Vagina (tissue), 2 donors: ENCODE data around the gene ARFGEF3. TPM values are rescaled to one million over a fixed set of nuclear protein-coding genes. Genes with fewer than 3 reads are reported as not detected.

Source experiments
- DNase-seq, 2 donors: peaks; one replicate each; pipeline ENCODE4 v3.0.0-alpha.2; 2017; ENCODE audit errors: extremely low spot score in 2 of 2
- H3K27ac ChIP-seq: fragments of 200-600 bp; sonication (generic); one replicate; pipeline ENCODE4 v1.5.1; 2019
- H3K27me3 ChIP-seq: fragments of 200-600 bp; sonication (generic); one replicate; pipeline ENCODE4 v1.5.1; 2019
- H3K36me3 ChIP-seq, 2 donors: fragments of 200-600 bp; sonication (generic); one replicate each; pipeline ENCODE4 v1.5.1; 2017 to 2019
- H3K4me1 ChIP-seq: fragments of 200-600 bp; sonication (generic); one replicate; pipeline ENCODE4 v1.5.1; 2019
- H3K4me3 ChIP-seq, 2 donors: fragments of 200-600 bp; sonication (generic); 1 replicate in 1 of 2; 2 replicates in 1 of 2; pipeline ENCODE4 v1.5.1; 2016 to 2019
- H3K9me3 ChIP-seq: fragments of 200-600 bp; sonication (generic); one replicate; pipeline ENCODE4 v1.5.1; 2019
- POLR2A ChIP-seq, 2 donors: fragments of 450-650 bp; IDR thresholded peaks; one replicate each; pipeline ENCODE4 v1.6.1; 2017; ENCODE audit warnings: antibody characterized with exemption in 2 of 2, mild to moderate bottlenecking in 2 of 2, moderate library complexity in 2 of 2
- POLR2AphosphoS5 ChIP-seq, 2 donors: sonication (generic); formaldehyde crosslinking; IDR thresholded peaks; one replicate each; pipeline ENCODE4 v1.9.0; 2017; ENCODE audit warnings: antibody characterized with exemption in 2 of 2, mild to moderate bottlenecking in 2 of 2, low read depth in 1 of 2; ENCODE audit not compliant: insufficient read depth in 1 of 2
- intact Hi-C: fragments of 100-400 bp; cut with DNase I; formaldehyde crosslinking; loops from one replicate; pipeline ENCODE4 v1.15.1; 2023
- total RNA-seq: library from RNA; depleted of rRNA; stranded (reverse); fragments of >200 nt; gene quantifications from one replicate; pipeline ENCODE4 v1.2.3, GENCODE V29; 2016
- TF ChIP-seq, protein P1 (sequence below), 3 experiments: fragments of 450-650 bp in 2 of 3; fragments of 200-600 bp in 1 of 3; sonication (generic) in 1 of 3; IDR thresholded peaks; one replicate each; pipeline ENCODE4 v1.5.1; 2017 to 2019; ENCODE audit warnings: antibody characterized with exemption in 3 of 3, mild to moderate bottlenecking in 2 of 3, moderate library complexity in 2 of 3

The ARFGEF3 gene
- total RNA-seq, 1 donor from 2014 or later = 2.2 TPM

DNA sequence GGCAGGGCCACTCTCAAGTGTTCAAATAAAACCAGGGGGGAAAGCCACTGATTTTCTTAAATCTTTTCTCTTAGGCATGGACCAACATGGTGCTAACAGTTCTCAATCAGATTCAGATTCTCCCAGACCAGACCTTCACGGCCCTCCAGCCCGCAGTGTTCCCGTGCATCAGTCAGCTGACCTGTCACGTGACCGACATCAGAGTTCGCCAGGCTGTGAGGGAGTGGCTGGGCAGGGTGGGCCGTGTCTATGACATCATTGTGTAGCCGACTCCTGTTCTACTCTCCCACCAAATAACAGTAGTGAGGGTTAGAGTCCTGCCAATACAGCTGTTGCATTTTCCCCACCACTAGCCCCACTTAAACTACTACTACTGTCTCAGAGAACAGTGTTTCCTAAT is 174.5 kb downstream of the ARFGEF3 start:
- no peaks in the 10 kb centered on the region for H3K9me3 ChIP-seq

DNA sequence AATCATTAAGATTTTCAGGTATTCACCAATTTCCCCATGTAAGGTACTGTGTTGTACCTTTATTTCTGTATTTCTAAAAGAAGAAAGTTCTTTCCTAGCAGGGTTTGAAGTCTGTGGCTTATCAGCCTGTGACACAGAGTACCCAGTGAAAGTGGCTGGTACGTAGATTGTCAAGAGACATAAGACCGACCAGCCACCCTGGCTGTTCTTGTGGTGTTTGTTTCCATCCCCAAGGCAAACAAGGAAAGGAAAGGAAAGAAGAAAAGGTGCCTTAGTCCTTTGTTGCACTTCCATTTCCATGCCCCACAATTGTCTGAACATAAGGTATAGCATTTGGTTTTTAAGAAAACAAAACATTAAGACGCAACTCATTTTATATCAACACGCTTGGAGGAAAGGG is 175.3 kb downstream of the ARFGEF3 start:
- DNase-seq = no peak
- Histone ChIP-seq H3K4me1 (no peaks in the 10 kb centered on the region), H3K27ac (no peak overlapping the region), H3K4me3 (no peak overlapping the region), H3K36me3 (no peaks in the 10 kb centered on the region), H3K27me3 (no peaks in the 10 kb centered on the region), H3K9me3 (no peaks in the 10 kb centered on the region)
- TF ChIP-seq POLR2A (IDR thresholded peaks at IDR 0.05) (no peak), POLR2AphosphoS5 (IDR thresholded peaks at IDR 0.05; ENCODE audit: insufficient read depth in 1 of 2, low read depth in 1 of 2) (no peak)
- TF ChIP-seq, protein P1, sequence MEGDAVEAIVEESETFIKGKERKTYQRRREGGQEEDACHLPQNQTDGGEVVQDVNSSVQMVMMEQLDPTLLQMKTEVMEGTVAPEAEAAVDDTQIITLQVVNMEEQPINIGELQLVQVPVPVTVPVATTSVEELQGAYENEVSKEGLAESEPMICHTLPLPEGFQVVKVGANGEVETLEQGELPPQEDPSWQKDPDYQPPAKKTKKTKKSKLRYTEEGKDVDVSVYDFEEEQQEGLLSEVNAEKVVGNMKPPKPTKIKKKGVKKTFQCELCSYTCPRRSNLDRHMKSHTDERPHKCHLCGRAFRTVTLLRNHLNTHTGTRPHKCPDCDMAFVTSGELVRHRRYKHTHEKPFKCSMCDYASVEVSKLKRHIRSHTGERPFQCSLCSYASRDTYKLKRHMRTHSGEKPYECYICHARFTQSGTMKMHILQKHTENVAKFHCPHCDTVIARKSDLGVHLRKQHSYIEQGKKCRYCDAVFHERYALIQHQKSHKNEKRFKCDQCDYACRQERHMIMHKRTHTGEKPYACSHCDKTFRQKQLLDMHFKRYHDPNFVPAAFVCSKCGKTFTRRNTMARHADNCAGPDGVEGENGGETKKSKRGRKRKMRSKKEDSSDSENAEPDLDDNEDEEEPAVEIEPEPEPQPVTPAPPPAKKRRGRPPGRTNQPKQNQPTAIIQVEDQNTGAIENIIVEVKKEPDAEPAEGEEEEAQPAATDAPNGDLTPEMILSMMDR (IDR thresholded peaks at IDR 0.05) = no peak
- intact Hi-C loops = no loop called here

More for the DNA sequence above, 174.5 kb downstream of the ARFGEF3 start:
- TF ChIP-seq POLR2A (IDR thresholded peaks at IDR 0.05) = no peak
- TF ChIP-seq POLR2AphosphoS5 (IDR thresholded peaks at IDR 0.05; ENCODE audit: insufficient read depth in 1 of 2, low read depth in 1 of 2) = no peak
- TF ChIP-seq, protein P1 (IDR thresholded peaks at IDR 0.05) = no peak
- intact Hi-C loops = no loop called here
- H3K27me3 ChIP-seq = no peaks in the 10 kb centered on the region
- H3K4me1 ChIP-seq = no peaks in the 10 kb centered on the region
- no peaks in the 10 kb centered on the region for H3K36me3 ChIP-seq
- no peak overlapping the region for H3K27ac ChIP-seq
- no peak for DNase-seq
- no peak overlapping the region for H3K4me3 ChIP-seq

DNA sequence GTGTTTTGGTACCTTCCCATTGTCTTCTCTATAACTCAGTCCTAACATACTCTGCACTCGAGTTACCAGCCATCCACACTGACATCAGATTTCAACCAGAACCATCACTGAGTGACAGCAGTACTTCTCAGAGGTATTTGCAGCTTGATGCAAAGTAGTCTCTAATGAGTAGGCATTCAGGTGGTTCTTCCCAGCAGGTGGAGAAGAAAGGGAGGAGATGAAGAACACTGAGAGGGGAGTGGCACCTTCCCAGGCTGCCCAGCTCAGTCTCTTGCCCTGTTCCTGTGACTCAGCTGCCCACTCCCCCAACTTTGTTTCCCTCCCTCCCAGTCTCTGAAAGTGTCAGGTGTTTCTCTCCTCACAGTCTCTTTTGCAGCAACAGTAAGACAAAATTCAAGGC is 177.3 kb downstream of the ARFGEF3 start:
- intact Hi-C loops = no loop called here
- no peak overlapping the region for H3K27ac ChIP-seq
- H3K4me3 ChIP-seq = no peak overlapping the region
- DNase-seq = no peak
- H3K9me3 ChIP-seq = no peaks in the 10 kb centered on the region
- no peaks in the 10 kb centered on the region for H3K36me3 ChIP-seq
- H3K27me3 ChIP-seq = no peaks in the 10 kb centered on the region
- TF ChIP-seq POLR2A (IDR thresholded peaks at IDR 0.05) (no peak), POLR2AphosphoS5 (IDR thresholded peaks at IDR 0.05; ENCODE audit: insufficient read depth in 1 of 2, low read depth in 1 of 2) (no peak)
- TF ChIP-seq, protein P1 (IDR thresholded peaks at IDR 0.05) = no peak
- no peaks in the 10 kb centered on the region for H3K4me1 ChIP-seq

DNA sequence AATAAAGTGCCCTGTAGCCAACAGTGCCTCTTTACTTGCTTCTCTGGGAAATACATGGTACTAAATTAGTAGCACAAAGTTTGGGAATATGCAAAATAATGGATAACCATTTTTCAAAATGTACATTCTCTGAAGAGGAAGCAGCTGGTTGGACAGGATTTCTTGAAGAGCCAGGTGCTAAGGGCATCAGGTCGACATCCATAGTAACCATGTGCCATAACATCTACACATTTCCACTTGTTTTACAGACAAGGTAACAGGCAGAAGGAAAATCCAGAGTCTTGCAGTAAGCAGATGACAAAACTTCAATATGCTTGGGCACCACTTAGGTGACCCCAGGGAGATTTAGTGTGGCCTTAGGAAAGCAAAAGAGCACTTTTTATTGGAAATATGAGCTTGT is 179.4 kb downstream of the ARFGEF3 start:
- no peak for DNase-seq
- TF ChIP-seq POLR2A (IDR thresholded peaks at IDR 0.05) = no peak
- TF ChIP-seq, protein P1 (IDR thresholded peaks at IDR 0.05) = no peak
- TF ChIP-seq POLR2AphosphoS5 (IDR thresholded peaks at IDR 0.05; ENCODE audit: insufficient read depth in 1 of 2, low read depth in 1 of 2) = no peak
- no peak overlapping the region for H3K27ac ChIP-seq
- no peaks in the 10 kb centered on the region for H3K36me3 ChIP-seq
- no peaks in the 10 kb centered on the region for H3K27me3 ChIP-seq
- H3K9me3 ChIP-seq = no peaks in the 10 kb centered on the region
- H3K4me3 ChIP-seq = no peak overlapping the region
- H3K4me1 ChIP-seq = no peaks in the 10 kb centered on the region
- intact Hi-C loops = no loop called here

DNA sequence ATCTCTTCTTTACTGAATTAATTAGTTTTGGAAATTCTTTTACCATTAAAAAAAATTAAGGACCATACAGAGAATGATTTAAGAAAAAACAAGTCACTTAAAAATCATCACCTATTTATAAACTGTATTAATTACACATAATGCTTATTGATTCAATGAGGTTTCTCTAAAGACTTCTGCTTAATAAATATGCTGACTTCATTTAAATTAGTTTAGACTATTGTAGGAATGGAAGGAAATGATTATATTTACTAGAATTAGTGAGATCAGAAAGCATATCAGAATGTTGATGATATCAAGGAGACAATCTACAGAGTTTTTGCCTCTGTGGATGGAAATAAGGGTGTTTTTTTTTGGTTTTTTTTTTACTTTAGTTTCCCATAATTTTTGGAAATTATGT is 181.4 kb downstream of the ARFGEF3 start:
- Histone ChIP-seq H3K27me3 (no peaks in the 10 kb centered on the region), H3K9me3 (no peaks in the 10 kb centered on the region), H3K4me3 (no peak overlapping the region), H3K4me1 (no peaks in the 10 kb centered on the region), H3K36me3 (no peaks in the 10 kb centered on the region), H3K27ac (no peak overlapping the region)
- intact Hi-C loops = no loop called here
- DNase-seq = no peak
- TF ChIP-seq POLR2A (IDR thresholded peaks at IDR 0.05) = no peak
- TF ChIP-seq, protein P1 (IDR thresholded peaks at IDR 0.05) = no peak
- TF ChIP-seq POLR2AphosphoS5 (IDR thresholded peaks at IDR 0.05; ENCODE audit: insufficient read depth in 1 of 2, low read depth in 1 of 2) = no peak
